DMS79 (cell line): Measurements from ENCODE around the gene RARRES2.

Experiments used
- DNase-seq: peaks from one replicate; lab custom pipeline; 2025; lab: John Stamatoyannopoulos, UW

Gene RARRES2

DNA sequence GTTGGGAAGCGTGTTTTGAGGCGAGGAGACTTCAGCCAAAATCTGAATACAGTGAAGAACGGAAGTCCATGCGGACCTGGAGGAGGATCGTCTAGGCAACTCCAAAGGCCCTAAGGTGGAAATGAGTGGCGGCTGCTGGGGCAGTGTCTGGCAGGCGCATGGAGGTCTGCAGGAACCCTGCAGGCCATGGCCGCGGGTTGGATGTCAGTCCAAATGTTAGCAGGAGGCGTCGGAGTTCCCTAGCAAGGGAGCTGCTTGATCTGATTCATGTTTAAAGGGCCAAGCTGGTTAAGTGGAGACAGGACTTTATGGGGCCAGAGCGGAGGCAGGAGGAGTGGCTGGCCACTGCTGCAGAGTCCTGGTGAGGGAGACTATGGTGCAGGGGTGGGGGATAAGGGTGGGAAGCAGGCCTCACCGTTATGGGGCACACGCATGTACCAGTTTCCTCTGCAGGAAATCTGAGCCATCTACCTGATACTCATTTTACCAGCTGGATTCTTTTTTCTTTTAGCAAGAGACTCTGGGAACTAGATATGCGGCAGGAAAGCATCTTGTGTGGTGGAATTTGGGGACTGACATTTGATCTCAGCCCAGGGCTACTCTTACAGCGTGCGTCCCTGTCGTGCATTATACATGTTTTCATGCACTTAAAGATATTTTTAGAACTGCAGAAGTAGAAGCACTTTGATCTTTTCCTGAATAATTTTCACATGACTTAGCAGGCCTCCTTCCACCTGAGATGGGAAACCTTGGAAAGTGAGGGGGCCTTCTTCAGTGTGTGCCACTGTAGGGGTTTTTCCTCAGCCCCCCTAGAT is 20.6 kb upstream of the RARRES2 start:
- no peak for DNase-seq

- no peak for DNase-seq
Measured at GRCh38 chr7:150361402-150361801, 20.0 kb upstream of the RARRES2 start.

- DNase-seq: no peak
Measured at GRCh38 chr7:150360363-150361058, 19.1 kb upstream of the RARRES2 start.

DNA sequence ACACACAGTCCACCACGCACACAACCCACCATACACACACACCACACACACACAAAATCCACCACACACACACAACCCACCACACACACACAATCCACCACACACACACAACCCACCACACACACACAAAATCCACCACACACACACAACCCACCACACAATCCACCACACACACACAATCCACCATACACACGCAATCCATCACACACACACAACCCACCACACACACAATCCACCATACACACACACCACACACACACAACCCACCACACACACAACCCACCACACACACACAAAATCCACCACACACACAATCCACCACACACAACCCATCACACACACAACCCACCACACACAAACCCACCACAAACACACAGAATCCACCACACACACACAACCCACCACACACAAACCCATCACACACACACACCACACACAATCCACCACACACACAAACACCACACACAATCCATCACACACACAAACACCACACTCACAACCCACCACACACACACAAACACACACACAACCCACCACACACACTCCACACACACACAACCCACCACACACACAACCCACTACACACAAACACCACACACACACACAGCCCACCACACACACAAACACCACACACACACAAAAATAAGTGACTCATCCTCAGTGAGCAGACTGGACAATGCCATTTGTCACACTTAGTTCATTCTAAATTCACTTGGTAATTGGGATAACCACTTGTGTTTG is 18.4 kb upstream of the RARRES2 start:
- DNase-seq: no peak

GRCh38 chr7:150358988-150359621 is 17.7 kb upstream of the RARRES2 start:
- no peak for DNase-seq

DNA sequence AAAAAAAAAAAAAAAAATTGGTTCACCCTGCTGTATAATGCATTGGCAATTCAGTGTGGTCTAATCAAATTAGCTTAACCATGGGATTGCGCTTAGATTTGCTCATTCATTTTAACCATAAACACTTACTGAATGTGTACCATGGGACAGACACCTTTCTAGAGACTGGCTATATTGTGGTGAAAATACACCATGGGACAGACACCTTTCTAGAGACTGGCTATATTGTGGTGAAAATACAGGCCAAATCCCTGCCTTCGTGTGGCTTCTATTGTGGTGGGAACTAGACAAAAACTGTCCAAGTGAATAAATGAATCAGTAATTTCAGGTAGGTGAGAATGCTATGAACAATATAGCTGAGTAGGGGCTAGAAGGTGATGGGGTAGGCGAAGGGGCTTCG is 17.0 kb upstream of the RARRES2 start:
- no peak for DNase-seq

DNA sequence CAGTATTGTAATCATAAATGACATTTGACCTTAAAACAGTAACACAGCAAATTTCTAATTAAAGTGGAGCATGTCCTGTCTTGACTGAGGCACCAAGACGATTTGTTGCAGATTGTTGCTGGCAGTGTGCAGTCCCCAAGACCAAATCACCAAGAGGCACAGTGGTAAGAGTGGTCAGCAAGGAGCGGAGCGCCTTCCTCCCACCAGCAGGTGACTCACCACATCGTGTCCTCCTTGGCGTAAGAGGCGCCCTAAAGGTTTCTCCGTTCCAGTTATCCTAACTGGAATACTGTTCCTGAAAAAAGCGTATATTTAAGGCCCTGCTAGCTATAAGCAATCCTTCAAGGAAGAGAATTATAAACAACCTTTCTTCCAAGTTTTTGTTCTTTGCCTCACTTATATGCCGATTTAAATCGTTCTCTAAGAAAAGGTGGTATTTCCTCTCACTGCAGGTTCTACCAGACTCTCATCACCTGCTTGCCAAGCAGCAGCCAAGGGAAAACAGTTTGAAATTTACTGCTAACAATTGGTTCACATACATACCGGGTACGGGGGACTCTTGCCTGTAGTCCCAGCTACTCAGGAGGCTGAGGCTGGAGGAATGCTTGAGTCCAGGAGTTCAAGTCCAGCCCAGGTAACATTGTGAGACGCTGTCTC is 16.5 kb upstream of the RARRES2 start:
- no peak for DNase-seq

GRCh38 chr7:150357270-150357669 is 15.8 kb upstream of the RARRES2 start:
- no peak for DNase-seq

DNA sequence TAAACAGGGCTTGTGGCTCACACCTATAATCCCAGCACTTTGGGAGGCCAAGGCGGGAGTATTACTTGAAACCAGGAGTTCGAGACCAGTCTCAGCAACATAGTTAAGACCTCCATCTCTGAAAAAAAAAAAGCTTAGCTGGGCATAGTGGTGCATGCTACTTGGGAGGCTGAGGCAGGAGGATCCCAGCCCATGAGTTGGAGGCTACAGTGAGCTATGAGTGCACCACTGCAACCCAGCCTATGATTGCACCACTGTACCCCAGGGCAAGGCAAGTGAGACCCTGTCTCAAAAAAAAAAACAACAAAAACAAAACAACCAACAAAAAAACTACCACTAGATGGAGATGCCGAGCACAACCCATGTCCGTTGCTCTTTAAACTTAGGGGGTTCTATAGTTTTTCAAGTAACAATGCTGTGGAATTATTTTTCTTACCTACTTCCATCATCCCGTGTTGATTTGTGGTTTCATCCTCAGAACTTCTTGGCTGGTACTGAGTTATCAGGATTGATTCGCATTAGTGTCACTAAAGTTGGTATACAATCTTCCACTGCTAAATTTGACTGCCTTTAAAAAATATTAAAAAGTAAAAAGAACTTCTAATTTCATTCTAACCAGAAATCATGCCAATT is 15.0 kb upstream of the RARRES2 start:
- no peak for DNase-seq

DNA sequence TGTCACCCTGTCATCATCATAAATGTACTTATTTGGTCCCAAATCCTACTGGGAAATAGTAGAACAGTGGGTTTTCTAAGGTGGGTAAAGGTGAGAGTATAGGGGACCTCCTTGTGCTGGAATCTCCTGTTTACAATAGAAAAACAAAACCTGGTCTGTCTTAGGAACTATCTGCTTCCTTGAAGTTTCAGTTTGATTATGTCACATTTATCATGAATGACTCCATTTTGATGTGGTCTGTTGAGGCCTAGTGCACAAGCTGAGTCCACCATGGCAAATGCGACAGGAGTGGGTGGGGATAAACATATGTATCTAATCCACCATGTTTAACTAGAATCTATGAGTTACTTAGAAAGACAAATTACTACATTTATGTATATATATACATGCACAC is 14.2 kb upstream of the RARRES2 start:
- DNase-seq: no peak

- no peak for DNase-seq
Measured at GRCh38 chr7:150351587-150352194, 10.3 kb upstream of the RARRES2 start.

- DNase-seq: no peak
Measured at GRCh38 chr7:150346922-150347321, 5.5 kb upstream of the RARRES2 start.

GRCh38 chr7:150345012-150345411 is 3.6 kb upstream of the RARRES2 start:
- no peak for DNase-seq

- DNase-seq: no peak
Measured at GRCh38 chr7:150344299-150344698, 2.9 kb upstream of the RARRES2 start.

GRCh38 chr7:150343225-150343624 is 1.8 kb upstream of the RARRES2 start:
- no peak for DNase-seq

- DNase-seq: no peak
Measured at GRCh38 chr7:150342121-150342408, 636 bp upstream of the RARRES2 start.

DNA sequence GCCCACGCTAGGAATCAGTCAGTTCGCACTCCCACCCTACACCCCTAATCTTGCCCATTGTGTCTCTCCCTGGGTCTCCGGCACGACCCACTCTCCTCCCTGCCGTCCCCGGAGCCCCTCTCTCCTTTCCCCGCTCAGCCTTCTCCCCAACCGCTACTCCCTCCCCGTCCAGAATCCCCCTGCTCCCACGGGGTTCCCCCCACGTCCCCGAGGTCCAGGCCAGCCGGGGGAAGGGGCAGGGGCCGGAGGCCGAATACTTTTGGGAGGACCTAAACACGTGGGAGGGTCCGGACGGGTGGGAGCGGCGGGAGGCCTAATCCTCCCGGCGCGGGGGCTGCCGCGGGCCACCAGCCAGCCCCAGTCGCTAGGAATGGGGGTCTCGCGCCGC is 560 bp downstream of the RARRES2 start:
- DNase-seq: no peak

- DNase-seq: no peak
Measured at GRCh38 chr7:150340024-150340749, 1.2 kb downstream of the RARRES2 start.

- DNase-seq: no peak
Measured at GRCh38 chr7:150339409-150339809, 2.0 kb downstream of the RARRES2 start.

GRCh38 chr7:150338166-150338829 is 3.1 kb downstream of the RARRES2 start:
- DNase-seq: no peak
